Measurements from ENCODE around the gene MBP.

The MBP gene

GRCh38 chr18:77130229-77131099 lies 2.1 kb downstream of the MBP start:
- TF ChIP-seq TCF4 (CRISPR knock-in tag; IDR thresholded peaks at IDR 0.05; ENCODE audit: borderline replicate concordance) (no peak), TOX (CRISPR knock-in tag; IDR thresholded peaks at IDR 0.05; ENCODE audit: borderline replicate concordance) (no peak), ZC3H10 (CRISPR knock-in tag; IDR thresholded peaks at IDR 0.05) (no peak), TSHZ2 (CRISPR knock-in tag; IDR thresholded peaks at IDR 0.05) (no peak), PATZ1 (CRISPR knock-in tag; IDR thresholded peaks at IDR 0.05; ENCODE audit: borderline replicate concordance) (no peak), BACH2 (CRISPR knock-in tag; IDR thresholded peaks at IDR 0.05; ENCODE audit: borderline replicate concordance) (no peak), PPARA (CRISPR knock-in tag; IDR thresholded peaks at IDR 0.05; ENCODE audit: borderline replicate concordance) (no peak), ZFP30 (CRISPR knock-in tag; IDR thresholded peaks at IDR 0.05) (no peak), CSDC2 (CRISPR knock-in tag; IDR thresholded peaks at IDR 0.05) (no peak), RARB (CRISPR knock-in tag; IDR thresholded peaks at IDR 0.05) (no peak), ISL1 (CRISPR knock-in tag; IDR thresholded peaks at IDR 0.05) (no peak), ZNF8 (CRISPR knock-in tag; IDR thresholded peaks at IDR 0.05) (no peak), ZNF70 (CRISPR knock-in tag; IDR thresholded peaks at IDR 0.05) (no peak)
- TF ChIP-seq, protein P1, sequence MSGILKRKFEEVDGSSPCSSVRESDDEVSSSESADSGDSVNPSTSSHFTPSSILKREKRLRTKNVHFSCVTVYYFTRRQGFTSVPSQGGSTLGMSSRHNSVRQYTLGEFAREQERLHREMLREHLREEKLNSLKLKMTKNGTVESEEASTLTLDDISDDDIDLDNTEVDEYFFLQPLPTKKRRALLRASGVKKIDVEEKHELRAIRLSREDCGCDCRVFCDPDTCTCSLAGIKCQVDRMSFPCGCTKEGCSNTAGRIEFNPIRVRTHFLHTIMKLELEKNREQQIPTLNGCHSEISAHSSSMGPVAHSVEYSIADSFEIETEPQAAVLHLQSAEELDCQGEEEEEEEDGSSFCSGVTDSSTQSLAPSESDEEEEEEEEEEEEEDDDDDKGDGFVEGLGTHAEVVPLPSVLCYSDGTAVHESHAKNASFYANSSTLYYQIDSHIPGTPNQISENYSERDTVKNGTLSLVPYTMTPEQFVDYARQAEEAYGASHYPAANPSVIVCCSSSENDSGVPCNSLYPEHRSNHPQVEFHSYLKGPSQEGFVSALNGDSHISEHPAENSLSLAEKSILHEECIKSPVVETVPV (CRISPR knock-in tag; IDR thresholded peaks at IDR 0.05): no peak
- no peak for ATAC-seq

- peak; percentile 65 for ATAC-seq
- no peak for TF ChIP-seq TCF4 (CRISPR knock-in tag; IDR thresholded peaks at IDR 0.05; ENCODE audit: borderline replicate concordance)
- TF ChIP-seq RARB (CRISPR knock-in tag; IDR thresholded peaks at IDR 0.05): no peak
- peak; percentile 62 for TF ChIP-seq ISL1 (CRISPR knock-in tag; IDR thresholded peaks at IDR 0.05)
- TF ChIP-seq CREB5 (CRISPR knock-in tag; IDR thresholded peaks at IDR 0.05; ENCODE audit: low read depth): no peak
Observed at GRCh38 chr18:77129150-77129551, 3.4 kb downstream of the MBP start.

DNA sequence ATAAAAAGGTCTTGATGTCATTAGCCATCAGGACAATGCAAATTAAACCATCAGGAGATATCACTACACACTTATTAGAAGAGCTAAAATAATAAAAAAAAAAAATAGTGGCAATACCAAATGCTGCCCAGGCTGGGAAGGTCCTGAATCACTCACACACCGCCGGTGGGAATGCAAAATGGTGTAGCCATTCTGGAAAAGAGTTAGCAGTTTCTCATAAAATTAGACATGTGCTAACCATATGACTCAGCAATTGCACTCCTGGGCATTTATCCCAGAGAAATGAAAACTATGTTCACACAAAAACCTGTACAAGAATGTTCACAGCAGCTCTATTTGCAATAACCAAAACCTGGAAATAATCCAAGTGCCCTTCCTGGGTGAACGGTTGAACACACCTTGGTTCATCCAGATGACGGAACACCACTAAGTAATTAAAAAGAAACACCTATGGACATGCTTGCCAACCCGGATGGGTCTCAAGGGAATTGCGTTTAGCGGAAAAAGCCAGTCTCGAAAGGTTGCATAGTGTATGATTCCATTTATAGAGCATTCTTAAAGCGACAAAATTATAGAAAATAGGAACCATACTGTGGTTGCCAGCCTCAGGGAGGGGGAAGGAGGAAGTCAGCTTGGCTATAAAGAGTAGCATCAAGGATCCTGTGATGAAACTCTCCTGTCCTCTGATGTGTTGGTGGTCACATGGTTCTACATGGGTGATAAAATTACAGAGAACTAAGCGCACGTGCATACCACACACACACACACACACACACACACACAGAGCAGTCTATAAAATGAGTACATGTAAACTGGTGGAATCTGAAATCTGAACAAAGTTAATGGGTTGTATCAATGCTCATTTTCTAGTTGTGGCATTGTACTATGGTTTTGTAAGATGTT lies 4.6 kb downstream of the MBP start:
- TF ChIP-seq, protein P1 (CRISPR knock-in tag; IDR thresholded peaks at IDR 0.05): no peak
- peak; percentile 23 for TF ChIP-seq ISL1 (CRISPR knock-in tag; IDR thresholded peaks at IDR 0.05)
- peak; percentile 61 for ATAC-seq

DNA sequence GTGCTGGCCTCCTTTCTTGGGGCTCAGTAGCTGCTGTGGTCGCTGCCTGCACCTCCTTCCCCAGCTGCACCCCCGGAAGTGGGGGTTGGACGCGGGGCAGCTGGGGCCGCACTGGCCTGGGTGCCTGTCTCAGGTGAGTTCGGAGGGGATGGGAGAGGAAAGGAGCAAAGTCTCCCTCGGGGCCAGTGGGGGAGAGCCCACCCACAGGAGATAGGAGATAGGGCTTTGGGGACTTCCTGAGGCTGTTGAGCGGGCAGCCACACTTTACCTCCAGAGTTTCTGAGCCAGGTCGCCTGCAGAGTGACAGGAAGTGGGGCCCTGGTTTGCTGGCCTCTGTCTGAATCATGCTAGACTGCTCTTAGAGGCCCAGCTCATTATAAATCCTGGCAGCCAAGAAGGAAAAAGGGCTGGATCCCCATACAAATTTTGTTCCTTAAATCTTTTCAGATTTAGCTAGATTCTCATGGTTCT lies 8.1 kb downstream of the MBP start:
- TF ChIP-seq ZFP30 (CRISPR knock-in tag; IDR thresholded peaks at IDR 0.05) (no peak), TCF4 (CRISPR knock-in tag; IDR thresholded peaks at IDR 0.05; ENCODE audit: borderline replicate concordance) (no peak), RARB (CRISPR knock-in tag; IDR thresholded peaks at IDR 0.05) (no peak), TOX (CRISPR knock-in tag; IDR thresholded peaks at IDR 0.05; ENCODE audit: borderline replicate concordance) (no peak), BACH2 (CRISPR knock-in tag; IDR thresholded peaks at IDR 0.05; ENCODE audit: borderline replicate concordance) (no peak), ZNF565 (CRISPR knock-in tag; conservative IDR thresholded peaks at IDR 0.05; ENCODE audit: low read depth) (no peak), ESRRG (CRISPR knock-in tag; IDR thresholded peaks at IDR 0.05) (no peak), ZC3H10 (CRISPR knock-in tag; IDR thresholded peaks at IDR 0.05) (no peak), OSR1 (CRISPR knock-in tag; IDR thresholded peaks at IDR 0.05) (no peak), ZNF8 (CRISPR knock-in tag; IDR thresholded peaks at IDR 0.05) (no peak), ISL1 (CRISPR knock-in tag; IDR thresholded peaks at IDR 0.05) (no peak), CSDC2 (CRISPR knock-in tag; IDR thresholded peaks at IDR 0.05) (no peak), ZNF70 (CRISPR knock-in tag; IDR thresholded peaks at IDR 0.05) (no peak)
- ATAC-seq: no peak

Measured in SK-N-SH treated with all-trans-retinoic acid at 6 μM for 48 hours (cell line).